Loucy (cell line): ENCODE results near the gene GBA2.

Experiments
- EZH2phosphoT487 ChIP-seq: fragments of 200-600 bp; IDR thresholded peaks from 2 replicates; pipeline ENCODE4 v1.6.1; 2018; ENCODE audit warnings: antibody characterized with exemption, mild to moderate bottlenecking, moderate library complexity, borderline replicate concordance
- TF ChIP-seq, protein P1 (sequence below): fragments of 200-600 bp; sonication (generic); conservative IDR thresholded peaks from 2 replicates; pipeline ENCODE4 v1.5.1; 2014; ENCODE audit warnings: mild to moderate bottlenecking, antibody characterized with exemption, low read length

GRCh38 chr9:35697486-35697885, 51.5 kb downstream of the GBA2 start:
- TF ChIP-seq, protein P1, sequence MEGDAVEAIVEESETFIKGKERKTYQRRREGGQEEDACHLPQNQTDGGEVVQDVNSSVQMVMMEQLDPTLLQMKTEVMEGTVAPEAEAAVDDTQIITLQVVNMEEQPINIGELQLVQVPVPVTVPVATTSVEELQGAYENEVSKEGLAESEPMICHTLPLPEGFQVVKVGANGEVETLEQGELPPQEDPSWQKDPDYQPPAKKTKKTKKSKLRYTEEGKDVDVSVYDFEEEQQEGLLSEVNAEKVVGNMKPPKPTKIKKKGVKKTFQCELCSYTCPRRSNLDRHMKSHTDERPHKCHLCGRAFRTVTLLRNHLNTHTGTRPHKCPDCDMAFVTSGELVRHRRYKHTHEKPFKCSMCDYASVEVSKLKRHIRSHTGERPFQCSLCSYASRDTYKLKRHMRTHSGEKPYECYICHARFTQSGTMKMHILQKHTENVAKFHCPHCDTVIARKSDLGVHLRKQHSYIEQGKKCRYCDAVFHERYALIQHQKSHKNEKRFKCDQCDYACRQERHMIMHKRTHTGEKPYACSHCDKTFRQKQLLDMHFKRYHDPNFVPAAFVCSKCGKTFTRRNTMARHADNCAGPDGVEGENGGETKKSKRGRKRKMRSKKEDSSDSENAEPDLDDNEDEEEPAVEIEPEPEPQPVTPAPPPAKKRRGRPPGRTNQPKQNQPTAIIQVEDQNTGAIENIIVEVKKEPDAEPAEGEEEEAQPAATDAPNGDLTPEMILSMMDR = no peak
- no peak for TF ChIP-seq EZH2phosphoT487
